ENCODE data around the gene SIVA1.

The SIVA1 gene

DNA sequence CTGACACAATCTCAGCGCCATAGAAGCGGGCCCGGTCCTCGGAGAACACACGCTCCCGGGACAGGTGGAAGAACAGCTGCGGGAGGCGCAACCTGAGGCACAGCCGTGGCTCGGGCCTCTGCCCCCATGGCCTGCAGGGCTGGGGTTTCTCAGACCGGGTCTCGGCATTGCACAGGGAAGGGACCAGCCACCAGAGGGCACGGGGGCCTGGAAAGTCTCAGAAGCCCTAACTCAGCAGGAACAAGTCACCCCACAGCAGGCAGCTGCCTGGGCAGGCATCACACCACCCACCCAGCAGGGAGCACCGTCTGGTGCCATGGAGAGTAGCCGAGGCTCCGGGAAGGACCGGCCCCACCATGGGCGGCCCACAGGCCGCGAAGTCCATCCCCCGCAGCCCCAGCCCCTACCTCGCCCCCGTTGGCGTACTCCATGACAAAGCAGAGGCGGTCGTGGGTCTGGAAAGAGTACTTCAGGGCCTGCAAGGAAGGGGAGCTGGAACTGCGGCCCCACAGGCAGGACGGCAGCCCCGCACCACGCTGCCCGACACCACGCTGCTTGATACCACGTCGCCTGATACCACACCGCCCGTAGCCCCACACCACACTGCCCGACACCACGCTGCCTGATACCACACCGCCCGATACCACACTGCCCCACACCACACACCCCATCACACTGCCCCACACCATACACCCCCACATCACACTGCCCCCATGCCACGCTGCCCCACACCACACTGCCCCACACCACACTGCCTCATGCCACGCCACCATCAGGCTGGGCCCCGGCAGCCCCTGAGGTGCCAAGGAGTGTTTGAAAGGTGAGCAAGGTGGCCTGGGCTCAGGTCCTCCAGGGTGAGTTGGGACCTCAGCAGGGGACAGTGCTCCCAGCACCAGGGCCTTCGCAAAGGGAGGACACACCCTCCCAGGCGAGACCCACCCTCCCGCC is 20.8 kb downstream of the SIVA1 start:
- TF ChIP-seq, protein P1, sequence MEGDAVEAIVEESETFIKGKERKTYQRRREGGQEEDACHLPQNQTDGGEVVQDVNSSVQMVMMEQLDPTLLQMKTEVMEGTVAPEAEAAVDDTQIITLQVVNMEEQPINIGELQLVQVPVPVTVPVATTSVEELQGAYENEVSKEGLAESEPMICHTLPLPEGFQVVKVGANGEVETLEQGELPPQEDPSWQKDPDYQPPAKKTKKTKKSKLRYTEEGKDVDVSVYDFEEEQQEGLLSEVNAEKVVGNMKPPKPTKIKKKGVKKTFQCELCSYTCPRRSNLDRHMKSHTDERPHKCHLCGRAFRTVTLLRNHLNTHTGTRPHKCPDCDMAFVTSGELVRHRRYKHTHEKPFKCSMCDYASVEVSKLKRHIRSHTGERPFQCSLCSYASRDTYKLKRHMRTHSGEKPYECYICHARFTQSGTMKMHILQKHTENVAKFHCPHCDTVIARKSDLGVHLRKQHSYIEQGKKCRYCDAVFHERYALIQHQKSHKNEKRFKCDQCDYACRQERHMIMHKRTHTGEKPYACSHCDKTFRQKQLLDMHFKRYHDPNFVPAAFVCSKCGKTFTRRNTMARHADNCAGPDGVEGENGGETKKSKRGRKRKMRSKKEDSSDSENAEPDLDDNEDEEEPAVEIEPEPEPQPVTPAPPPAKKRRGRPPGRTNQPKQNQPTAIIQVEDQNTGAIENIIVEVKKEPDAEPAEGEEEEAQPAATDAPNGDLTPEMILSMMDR (IDR thresholded peaks at IDR 0.05; ENCODE audit: insufficient read depth, missing control alignments): no peak
- DNase-seq (ENCODE audit: insufficient read length, low spot score): no peak
- FAIRE-seq: no peak

DNA sequence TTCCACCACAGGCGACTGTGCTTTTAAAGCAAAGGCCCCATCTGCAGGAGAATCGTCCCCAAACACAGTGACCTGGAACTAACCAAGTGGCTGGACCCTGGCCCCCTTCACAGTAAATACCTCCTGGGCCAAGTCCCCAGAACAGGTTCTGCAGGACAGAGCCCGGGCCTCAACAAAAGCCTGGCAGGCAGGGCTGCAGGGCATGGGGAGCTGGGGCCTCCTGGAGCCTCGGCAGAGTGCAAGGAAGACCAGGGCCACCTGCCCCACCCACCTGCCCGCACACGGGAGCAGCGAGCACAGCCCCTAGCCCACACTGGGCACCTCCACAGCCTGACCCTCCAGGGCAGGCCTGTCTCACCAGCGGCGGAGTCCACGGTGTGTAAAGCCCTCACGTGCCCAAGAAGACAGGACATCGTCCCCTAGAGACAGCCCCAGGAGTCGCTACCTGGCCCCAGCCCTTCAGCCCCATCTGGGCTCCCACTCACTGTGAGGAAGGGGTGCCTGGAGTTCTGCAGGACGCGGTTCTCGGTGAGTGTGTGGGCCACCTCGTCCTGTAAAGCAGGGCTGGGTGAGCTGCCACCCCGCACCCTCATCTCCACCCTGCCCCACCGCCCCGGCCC is 21.6 kb downstream of the SIVA1 start:
- no peak for FAIRE-seq
- TF ChIP-seq, protein P1 (IDR thresholded peaks at IDR 0.05; ENCODE audit: insufficient read depth, missing control alignments): no peak
- DNase-seq (ENCODE audit: insufficient read length, low spot score): no peak

DNA sequence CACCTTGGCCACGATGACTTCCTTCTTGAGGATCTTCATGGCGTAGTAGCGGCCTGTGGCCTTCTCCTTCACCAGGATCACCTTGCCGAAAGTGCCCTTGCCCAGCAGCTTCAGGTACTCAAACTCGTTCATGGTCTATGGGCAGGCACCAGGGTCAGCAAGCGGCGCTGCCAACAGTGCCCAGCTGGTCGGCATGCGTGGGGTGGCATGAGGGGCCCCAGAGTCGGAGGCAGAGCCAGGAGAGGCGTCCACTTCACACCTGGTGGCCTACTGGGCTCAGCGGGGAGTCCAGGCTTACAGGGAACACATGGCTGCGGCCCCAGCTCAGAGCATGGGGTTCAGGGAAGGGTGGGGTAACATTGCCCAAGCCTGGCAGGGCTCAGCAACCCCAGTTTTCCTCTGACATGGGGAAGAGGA is 22.1 kb downstream of the SIVA1 start:
- FAIRE-seq (no peak), DNase-seq (ENCODE audit: insufficient read length, low spot score) (no peak)
- TF ChIP-seq, protein P1 (IDR thresholded peaks at IDR 0.05; ENCODE audit: insufficient read depth, missing control alignments): no peak

DNA sequence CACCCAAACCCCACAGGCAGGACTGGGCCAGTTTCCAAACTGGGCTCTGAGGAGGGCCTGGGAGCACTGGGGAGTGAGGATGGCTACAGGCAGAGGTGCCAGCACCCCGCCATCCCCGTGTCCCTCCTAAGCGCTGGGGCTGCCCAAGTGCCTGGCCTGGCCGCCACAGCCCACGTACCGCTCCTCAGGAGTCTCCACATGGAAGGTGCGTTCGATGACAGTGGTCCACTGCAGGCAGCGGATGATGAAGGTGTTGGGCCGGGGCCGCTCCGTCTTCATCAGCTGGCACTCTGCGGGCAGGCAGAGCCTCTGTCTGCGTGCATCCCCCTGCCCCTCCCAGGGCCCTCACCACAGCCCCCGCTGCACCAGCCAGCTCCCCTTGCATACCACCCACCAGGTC is 23.5 kb downstream of the SIVA1 start:
- DNase-seq (ENCODE audit: insufficient read length, low spot score) (no peak), FAIRE-seq (no peak)
- TF ChIP-seq, protein P1 (IDR thresholded peaks at IDR 0.05; ENCODE audit: insufficient read depth, missing control alignments): no peak

DNA sequence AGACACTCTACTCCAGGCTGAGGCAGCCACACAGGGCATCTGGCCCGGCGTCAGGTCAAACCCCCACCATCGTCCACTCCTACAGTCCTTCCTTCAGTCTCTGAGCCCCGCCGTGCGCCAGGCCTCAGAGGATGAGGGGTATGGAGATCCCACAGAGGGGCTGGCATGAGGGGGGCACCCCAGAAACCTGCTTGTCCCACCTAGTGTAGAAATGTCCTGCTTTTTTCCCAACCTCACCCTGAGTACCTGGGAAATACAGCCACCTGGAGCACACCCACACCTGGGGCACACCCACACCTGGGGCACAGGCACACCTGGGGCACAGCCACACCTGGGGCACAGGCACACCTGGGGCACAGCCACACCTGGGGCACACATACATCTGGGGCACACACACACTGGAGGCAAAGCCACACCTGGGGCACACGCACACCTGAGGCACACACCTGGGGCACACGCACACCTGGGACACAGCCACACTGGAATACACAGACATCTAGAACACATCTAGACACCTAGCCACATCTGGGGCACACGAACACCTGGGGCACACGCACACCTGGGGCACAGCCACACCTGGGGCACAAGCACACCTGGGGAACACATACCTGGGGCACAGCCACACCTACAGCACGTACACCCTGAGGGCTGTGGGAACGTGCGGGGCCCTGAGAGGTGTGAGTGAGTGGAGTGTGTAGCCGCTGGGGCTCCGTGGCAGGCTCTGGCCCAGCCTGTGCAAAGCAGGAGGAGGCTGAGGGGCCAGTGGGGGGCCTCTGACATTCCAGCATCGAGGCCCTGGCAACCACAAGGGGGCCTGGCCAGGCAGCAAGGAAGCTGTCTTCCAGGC is 24.2 kb downstream of the SIVA1 start:
- no peak for DNase-seq (ENCODE audit: insufficient read length, low spot score)
- TF ChIP-seq, protein P1 (IDR thresholded peaks at IDR 0.05; ENCODE audit: insufficient read depth, missing control alignments): no peak
- no peak for FAIRE-seq

DNA sequence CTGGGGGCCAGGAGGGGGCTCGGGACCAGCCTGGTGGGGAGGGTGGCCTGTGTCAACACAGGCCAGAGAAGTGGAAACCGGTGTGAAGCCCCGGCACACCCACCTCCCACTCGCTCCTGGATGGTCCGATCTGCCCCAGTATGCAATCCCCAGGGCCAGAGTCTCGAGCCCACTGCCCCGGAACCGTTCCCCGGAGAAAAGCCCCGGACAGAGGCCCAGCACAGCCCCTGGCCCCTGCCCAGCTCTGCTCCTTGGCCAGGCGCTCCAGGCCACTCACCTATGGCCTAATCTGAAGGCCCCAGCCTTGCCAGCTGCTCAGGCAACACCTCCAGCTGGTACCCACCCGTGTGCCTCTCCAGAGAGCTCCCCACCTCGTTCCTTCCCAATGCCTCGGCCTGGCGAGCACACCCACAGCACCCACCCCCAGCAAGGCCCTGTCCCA is 24.9 kb downstream of the SIVA1 start:
- FAIRE-seq (no peak), DNase-seq (ENCODE audit: insufficient read length, low spot score) (no peak)
- TF ChIP-seq, protein P1 (IDR thresholded peaks at IDR 0.05; ENCODE audit: insufficient read depth, missing control alignments): no peak
